Measurements from ENCODE around the gene MS4A1. TPM values are rescaled to one million over a fixed set of nuclear protein-coding genes. Genes with fewer than 3 reads are reported as not detected.
A peak's percentile ranks its signal among the peaks of the same experiment; 100 is the strongest.

MS4A1 gene
- total RNA-seq, 1 experiment from 2014 or later, result 0.17 TPM

GRCh38 chr11:60493454-60493853 lies 37.8 kb downstream of the MS4A1 start:
- no peak for ATAC-seq

GRCh38 chr11:60498399-60498798 lies 42.8 kb downstream of the MS4A1 start:
- H3K27ac Mint-ChIP-seq, result peak overlapping the region; percentile 35
- no peaks in the 10 kb centered on the region for H3K27me3 Mint-ChIP-seq (ENCODE audit: low read depth)
- ATAC-seq (peak; percentile 26; the same call in 1 of the 2 replicates), DNase-seq (ENCODE audit: low spot score) (no peak)
- H3K4me3 Mint-ChIP-seq, result no peak overlapping the region
- peaks cover 5% of the 10 kb centered on the region; the same call in 1 of the 2 replicates for H3K9me3 Mint-ChIP-seq
- CTCF ChIA-PET, result interaction anchor here (2.1 kb wide), 1 partner anchor 135 kb away, joined by 5 read pairs; no protein-coding TSS in a partner anchor
- peaks cover 70% of the 10 kb centered on the region for H3K4me1 Mint-ChIP-seq
- TF ChIP-seq NR1H2 (CRISPR knock-in tag; IDR thresholded peaks at IDR 0.05) (no peak), ERG (CRISPR knock-in tag; IDR thresholded peaks at IDR 0.05) (no peak), ZMAT4 (CRISPR knock-in tag; IDR thresholded peaks at IDR 0.05) (no peak), RELA (CRISPR knock-in tag; IDR thresholded peaks at IDR 0.05; ENCODE audit: borderline replicate concordance) (no peak), SP1 (CRISPR knock-in tag; conservative IDR thresholded peaks at IDR 0.05) (no peak), ZNF219 (CRISPR knock-in tag; IDR thresholded peaks at IDR 0.05; ENCODE audit: borderline replicate concordance) (no peak), ZNF138 (CRISPR knock-in tag; conservative IDR thresholded peaks at IDR 0.05) (no peak), AFF4 (CRISPR knock-in tag; IDR thresholded peaks at IDR 0.05; ENCODE audit: borderline replicate concordance) (no peak)
- POLR2A ChIA-PET, result no interaction called here
- no peaks in the 10 kb centered on the region for H3K36me3 Mint-ChIP-seq

More at GRCh38 chr11:60493454-60493853, 37.8 kb downstream of the MS4A1 start:
- CTCF ChIA-PET, result no interaction called here
- H3K27me3 Mint-ChIP-seq (ENCODE audit: low read depth), result no peaks in the 10 kb centered on the region
- POLR2A ChIA-PET, result interaction anchor here (0.7 kb wide), 1 partner anchor 225 kb away, joined by 3 read pairs; no protein-coding TSS in a partner anchor
- peaks cover 27% of the 10 kb centered on the region for H3K4me1 Mint-ChIP-seq
- no peak overlapping the region for H3K27ac Mint-ChIP-seq
- DNase-seq (ENCODE audit: low spot score), result no peak
- no peak overlapping the region for H3K4me3 Mint-ChIP-seq
- peaks cover 4% of the 10 kb centered on the region for H3K36me3 Mint-ChIP-seq
- TF ChIP-seq ATF1 (CRISPR knock-in tag; IDR thresholded peaks at IDR 0.05), result no peak
- no peak for TF ChIP-seq STAT6 (CRISPR knock-in tag; conservative IDR thresholded peaks at IDR 0.05; ENCODE audit: low read depth)
- TF ChIP-seq SMAD4 (CRISPR knock-in tag; IDR thresholded peaks at IDR 0.05), result no peak
- TF ChIP-seq JUN (CRISPR knock-in tag; IDR thresholded peaks at IDR 0.05), result no peak
- TF ChIP-seq E2F5 (CRISPR knock-in tag; IDR thresholded peaks at IDR 0.05), result no peak
- TF ChIP-seq NFYB (CRISPR knock-in tag; conservative IDR thresholded peaks at IDR 0.05; ENCODE audit: low read depth), result no peak
- peaks cover 6% of the 10 kb centered on the region for H3K9me3 Mint-ChIP-seq
